HG02678 (cell line): ENCODE measurements around the gene FTO.

Experiments used
- ATAC-seq: cut with Tn5 transposase; IDR thresholded peaks from one replicate; pipeline ENCODE4 v1.9.1; 2021; ENCODE audit warnings: mild to moderate bottlenecking, moderate library complexity; ENCODE audit not compliant: unreplicated experiment

FTO gene

DNA sequence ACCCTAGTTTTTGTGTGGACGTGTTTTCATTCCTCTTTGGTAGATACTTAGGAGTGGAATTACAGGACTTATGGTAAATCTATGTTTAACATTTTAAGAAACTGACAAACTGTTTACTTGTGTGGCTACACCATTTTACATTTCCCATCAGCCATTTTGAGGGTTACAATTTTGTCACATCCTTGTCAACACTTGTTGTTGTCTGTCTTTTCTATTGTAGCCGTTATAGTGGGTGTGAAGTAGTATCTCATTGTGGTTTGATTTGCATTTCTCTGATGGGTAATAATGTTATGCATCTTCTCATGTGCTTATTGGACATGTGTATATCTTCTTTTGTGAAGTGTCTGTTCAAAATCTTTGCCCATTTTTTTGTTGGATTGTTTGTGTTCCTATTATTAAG lies 4.5 kb downstream of the FTO start:
- no peak for ATAC-seq

DNA sequence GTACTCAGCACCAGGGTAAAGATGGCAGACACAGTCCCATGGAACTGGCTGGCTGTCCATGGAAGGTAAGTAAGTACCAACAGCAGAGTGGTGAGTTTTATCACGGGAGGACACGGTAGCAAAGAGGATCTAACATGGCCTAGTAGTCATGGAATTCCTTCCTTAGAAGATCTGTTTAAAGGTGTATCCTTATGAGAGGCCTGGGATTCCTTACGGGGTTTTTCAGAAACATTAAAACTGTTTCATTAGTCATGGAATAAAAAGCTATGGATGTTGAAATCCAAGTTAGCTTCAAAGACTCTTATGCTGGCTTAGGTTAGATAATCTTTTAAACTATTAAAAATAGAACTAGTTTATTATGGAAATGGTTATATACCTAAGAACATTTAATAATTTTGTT lies 7.4 kb downstream of the FTO start:
- ATAC-seq: no peak

DNA sequence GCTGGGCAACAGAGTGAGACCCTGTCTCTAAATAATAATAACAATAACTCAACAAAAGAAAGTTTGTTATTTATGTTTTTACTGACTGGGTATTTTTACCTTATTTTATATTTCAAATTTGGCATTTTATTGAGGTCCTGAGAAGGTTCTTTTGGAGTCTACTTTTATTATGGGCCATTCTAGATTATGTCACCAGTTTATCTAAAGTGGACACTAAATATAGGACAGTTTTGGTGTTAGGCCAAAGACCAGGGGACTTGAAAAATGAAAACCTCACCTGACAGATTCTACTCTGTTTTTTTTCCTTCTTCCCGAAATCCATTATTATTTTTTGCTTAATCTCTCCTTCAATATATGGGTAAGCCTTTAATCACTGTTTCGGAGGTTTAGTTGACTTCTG lies 8.1 kb downstream of the FTO start:
- no peak for ATAC-seq

DNA sequence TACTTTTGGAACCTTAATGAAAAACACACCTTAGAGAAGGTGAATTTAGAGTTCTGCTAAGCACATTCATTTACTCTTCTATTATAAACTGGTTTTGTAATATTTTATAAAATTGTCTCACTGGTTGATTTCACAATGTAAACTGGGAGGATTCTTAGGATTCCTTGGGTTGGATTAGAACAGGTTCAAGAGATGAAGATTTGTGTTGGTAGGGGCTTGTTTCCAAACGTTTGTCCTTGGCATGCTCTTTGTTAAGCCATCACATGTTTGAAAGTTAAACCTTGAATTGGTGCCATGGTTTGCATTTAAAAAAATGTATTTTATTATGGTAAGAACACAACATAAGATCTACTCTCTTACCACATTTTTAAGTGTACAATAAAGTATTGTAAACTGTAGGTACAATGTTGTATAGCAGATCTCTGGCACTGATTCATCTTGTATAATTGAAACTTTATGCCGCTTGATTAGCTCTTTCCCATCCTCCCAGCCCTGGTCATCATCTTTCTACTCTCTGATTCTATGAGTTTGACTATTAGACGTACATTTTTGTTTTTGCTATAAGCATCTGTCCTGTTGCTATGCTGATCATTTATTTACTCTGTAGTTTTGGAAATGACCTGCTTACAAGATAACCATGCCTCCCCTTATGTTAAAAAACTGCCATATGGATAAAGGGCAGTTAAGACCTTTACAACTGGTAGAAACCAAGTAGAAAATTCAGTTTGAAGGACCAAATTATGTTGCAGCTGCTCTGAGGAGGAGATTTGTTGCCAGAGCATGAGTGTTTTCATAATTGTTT lies 9.6 kb downstream of the FTO start:
- ATAC-seq: no peak

DNA sequence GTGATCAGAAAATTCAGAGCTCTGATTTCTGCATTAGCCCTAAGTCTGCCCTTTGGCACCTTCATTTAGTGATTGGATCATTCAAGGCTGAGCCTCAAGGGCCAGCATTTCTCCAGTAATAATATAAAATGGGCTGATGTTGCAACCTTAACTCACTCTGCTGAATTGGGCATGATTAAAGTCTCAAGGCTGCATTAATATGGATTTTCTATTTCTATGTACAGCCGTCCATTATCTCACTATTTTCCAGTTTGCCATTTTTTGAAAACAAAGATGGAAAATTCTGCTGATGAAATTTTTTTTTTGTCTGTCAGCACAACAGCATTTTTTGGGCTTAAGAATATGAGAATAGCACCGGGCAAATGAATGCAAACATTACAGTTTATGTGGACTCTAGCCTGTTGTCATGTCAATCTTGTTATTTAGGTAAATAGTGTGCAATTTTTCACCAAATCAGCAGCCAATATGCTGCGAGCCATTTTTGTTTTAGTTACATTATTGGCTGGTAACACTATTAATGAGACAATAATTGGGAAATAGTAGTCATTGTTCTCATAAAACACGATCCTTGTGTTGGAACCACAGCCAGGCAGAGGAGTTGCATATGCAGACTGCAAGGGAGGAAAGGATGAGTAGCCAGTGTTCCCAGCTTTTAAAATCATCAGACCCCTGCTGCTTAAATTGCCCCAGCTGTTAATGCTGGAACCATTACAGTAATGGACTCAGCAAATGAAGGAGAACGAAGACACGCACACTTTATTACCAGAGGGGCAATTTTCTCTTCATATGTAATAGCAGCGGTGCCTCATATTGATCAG lies 10.5 kb downstream of the FTO start:
- ATAC-seq: no peak

DNA sequence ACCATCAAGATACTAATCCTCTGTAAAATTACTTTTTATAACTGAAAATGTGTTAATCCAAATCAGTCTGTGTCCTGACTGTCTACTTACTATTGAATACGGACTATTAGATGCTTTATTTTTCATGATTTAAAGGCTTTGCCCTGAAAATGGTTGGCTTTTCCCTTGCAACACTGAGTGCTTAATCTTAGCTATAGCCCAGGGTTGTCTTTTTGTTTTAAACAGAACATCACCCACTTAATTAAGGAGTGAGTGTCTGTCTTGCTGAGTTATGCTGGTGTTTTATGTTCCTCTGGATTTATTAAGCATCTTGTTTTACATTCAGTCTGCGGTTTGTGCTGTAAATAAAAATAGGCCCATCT lies 11.0 kb downstream of the FTO start:
- no peak for ATAC-seq

DNA sequence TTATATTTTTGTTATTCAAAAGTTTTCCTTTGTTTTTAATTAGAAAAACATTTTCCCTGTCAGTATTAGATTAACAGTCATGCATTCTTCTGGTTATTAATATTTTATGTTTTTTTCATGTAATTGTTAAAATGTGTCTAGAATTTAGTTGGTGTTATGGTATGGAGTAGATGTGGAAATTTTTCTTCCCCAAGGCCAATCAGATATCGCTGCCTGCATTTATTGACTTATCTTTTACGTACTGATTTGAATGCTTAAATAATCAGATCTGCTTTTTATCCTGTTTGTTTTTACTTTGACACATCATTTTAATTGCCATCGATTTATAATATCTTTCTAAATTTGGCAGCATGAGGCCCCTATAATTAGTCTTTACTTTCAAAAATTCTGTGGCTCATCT lies 13.6 kb downstream of the FTO start:
- no peak for ATAC-seq

DNA sequence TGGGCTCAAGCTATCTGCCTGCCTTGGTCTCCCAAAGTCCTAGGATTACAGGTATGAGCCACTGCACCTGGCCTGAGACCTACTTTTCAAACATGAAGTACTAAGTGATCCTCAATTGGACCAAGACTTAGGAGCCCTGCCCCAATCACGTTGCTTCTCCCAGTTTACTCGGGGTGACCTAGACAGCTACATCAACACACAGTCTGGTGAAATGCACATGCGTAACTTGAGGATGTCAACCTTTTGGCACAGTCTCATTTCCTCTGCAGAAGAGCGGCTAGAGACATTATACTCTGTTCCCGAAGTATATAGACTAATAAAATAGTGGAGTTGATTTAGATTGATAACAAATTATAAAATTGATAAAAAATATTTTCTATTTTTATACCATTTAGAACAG lies 17.1 kb downstream of the FTO start:
- no peak for ATAC-seq

DNA sequence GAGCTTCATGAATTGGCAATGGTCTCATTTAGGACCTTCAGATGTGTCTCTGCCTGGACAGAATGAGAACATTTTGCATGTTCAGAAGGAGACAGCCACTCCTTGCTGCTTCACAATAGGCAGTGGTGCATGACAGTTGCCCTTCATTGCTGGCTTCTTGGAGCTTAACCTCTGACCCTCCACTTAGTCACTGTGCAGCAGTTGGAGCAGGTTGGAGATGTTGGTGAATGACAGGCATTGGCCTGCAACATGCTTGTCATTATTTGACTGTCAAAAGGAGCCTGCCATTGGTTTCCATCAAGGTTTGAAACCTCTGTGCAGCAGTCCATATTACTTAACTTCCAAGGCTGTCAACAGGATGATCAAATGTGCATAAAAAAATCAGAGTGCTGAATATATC lies 22.7 kb downstream of the FTO start:
- no peak for ATAC-seq

DNA sequence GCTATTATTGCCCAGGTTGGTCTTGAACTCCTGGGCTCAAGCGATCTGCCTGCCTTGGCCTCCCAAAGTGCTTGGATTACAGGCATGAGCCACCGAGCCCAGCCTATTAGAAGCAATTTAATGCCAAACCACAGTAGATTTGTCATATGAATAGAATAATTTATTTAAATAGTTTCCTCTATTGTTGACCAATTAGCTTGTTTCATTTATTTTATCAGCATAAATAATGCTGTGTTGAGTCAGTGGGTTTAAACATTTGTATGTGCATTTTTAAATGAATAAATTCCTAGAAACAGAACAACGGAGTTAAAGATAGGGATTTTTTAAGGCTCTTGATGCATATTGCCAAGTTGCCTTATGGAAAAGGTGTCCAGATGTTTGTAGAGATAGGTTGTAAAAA lies 26.7 kb downstream of the FTO start:
- no peak for ATAC-seq

DNA sequence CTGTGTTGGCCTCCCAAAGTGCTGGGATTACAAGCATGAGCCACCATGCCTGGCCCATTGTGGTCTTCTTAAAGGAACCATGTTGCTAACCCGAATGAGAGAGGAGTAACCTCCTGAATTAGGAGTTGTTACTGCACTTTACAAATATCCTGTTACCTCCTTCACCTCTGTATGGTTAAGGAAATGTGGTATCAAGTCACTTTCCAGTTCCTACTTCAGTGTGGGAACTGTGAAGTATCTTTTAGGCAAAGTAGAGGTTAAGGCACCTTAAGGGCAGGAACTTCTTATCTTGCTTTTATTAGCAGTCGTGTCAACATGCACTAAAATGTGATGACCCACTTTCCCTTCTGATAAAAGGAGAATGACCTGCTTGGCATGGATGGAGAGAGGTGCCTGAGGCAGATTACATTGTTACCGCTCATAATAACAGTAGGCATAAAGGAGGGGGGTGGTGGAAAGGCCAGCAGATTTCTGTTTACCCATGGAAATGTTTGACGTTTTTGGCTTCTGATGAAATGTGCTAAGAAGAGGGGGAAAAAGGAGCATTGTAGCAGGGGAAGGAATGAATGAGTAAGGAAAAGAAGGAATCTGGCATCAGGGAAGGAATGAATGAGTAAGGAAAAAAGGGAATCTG lies 28.5 kb downstream of the FTO start:
- ATAC-seq: no peak

DNA sequence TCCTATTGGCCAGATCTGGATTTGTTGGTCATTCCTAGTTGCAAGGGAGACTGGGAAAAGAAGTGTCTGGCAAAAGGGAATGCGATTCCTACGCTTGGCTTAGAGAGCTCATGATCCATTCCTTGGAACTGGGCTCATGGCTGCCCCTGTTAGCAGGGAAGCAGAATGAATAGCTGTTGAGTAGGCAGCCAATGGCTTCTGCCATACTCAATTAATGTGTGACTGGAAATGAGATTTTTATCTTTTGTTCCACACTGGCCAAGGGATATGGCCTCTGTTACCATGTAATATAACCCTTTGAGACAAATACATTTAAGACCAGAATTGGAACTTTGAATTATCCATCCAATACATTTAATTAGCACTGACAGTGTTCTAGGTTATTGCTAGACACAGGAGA lies 31.0 kb downstream of the FTO start:
- no peak for ATAC-seq

DNA sequence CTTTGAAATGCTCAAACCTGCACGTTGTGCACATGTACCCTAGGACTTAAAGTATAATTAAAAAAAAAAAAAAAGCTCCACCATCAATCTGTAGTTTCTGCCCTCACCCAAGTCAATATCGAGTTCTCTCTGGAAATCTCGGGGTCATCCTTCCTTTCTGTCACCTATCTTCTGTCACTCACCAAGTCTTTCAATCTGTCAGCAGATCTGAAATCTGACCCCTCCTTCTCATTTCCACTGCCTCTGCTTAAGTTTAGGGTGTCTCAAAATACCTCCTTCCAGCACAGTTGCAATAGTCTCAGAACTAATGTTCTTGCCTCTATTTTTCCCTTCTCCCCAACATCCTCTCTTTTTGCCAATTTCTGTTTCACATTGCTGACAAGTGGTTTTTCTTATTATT lies 32.3 kb downstream of the FTO start:
- ATAC-seq: no peak

DNA sequence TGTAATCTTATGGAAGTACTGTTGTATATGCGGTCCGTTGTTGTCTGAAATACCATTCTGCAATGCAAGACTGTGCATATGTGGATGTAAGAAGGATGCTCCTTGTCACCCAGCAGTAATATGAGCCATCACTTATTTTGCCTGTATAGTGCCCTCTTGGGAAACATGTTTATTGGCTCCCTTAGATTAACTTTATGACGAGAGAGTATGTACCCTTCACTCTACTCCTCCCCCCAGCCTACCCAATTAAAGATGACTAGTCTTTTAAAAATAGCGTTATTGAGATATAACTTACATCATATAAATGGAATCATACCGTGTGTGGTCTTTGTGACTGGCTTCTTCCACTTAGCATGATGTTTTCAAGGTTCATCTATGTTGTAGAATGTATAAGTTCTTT lies 33.6 kb downstream of the FTO start:
- no peak for ATAC-seq

DNA sequence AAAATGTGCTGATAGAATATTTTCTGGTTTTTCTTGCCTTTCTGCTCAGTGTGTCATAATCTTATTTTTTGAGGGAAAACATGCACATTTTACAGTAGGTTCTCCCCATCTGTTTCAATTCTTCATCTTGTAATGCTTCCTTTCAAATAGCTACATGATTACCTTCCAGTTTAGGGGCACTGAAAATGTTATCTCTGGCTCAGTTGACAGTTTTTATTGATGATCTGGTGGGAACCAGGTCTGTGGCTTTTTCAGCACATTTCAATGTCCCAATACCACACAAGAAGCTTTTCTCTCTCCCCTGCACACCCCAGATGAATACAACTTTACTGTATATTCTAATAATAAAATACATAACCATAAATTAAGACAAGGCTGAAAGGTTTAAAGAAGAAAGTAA lies 36.5 kb downstream of the FTO start:
- ATAC-seq: no peak

DNA sequence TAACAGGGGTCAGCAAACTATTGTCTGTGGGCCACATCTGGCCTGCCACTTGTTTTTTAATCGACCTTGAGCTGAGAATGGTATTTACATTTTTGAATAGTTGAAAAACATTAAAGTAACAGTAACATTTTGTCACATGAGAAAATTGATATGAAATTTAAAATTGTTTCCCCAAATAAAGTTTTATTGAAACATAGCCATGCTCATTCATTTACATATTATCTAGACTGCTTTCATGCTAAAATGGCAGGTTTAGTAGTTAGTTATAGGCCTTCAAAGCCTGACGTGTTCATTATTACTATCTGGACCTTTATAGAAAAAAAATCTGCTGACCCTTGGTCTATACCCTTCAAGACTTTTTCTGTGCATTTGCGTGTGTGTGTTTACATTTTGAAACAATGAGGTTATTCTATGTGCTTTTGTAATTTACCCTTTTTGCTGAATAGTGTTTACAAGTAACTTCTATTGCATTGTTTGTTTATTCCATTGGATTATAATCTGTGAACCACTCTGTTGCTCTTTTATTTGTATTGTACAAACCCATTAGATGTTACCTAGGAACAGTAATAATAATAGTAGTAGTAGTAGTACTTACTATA lies 37.1 kb downstream of the FTO start:
- ATAC-seq: no peak

DNA sequence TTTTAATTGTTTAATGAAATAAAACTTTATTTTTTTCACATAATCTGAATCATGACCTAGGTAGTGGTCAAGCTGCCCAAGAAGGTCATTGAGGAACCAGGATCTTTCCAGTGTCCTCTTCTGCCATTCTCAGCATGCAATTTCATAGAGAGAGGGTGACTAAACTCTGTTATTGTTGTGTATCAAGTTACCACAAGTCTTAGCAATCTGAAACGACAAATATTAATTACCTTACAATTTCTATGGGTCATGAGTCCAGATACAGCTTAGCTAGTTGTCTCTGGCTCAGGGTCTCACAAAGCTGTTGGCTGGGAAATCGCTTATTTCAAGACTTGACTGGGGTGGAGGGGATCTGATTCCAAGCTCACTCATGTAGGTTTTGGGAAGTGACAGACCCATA lies 37.6 kb downstream of the FTO start:
- ATAC-seq: no peak

DNA sequence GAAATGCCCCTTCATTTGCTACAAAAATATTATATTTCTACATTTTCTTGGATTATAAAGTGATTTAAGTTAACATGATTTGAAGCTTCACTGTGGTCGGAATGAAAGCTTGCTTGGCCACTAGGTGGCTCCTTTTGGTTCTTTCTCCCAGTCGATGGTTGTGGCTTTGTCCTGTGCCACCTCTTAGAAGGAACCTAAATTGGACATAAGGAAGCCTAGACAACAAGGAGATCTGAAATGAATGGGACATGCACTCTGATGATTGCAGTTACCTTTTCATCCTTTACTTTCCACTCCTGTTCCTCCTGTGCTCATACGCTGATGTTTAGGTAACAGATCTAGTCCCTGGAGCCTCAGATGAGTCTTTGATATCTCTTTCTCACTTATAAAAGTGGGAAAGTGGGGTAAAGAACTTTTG lies 39.2 kb downstream of the FTO start:
- ATAC-seq: no peak

DNA sequence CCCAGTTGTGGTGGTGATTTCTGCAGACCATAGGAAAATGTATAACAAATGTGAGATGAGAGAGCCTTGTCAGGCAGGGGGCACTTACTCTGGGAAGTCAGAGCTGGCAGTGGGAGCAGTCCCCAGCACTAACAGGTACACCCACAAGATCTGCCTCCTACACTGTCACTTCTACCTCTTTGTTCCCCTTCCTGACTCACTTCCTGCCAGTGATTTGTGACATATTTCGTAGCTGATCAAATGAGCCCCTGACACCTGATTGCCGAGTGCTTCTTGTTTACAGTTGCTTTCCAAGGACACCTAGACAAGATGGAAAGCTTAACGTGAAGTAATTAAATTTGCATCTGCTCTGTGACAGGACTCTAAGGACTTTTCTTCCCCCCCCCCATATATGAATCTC lies 40.5 kb downstream of the FTO start:
- ATAC-seq: no peak

DNA sequence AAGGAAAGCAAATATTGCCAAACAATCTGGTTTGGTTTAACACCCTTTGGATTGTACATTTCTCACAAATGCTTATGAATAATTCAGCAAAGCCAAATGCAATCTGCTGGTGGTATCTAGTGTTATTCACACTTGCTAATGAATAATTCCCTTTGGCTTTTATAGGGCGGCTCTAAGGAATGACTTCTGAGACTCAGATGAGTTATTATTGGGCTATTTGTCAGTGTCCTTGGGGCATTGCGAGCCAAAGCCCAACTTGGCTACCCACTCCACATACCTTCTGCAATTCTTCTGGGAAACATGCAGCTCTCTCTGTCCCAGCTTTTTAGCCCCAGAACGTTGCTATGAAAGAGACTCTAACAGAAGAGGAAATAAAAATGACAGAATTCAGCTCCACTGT lies 41.1 kb downstream of the FTO start:
- no peak for ATAC-seq

DNA sequence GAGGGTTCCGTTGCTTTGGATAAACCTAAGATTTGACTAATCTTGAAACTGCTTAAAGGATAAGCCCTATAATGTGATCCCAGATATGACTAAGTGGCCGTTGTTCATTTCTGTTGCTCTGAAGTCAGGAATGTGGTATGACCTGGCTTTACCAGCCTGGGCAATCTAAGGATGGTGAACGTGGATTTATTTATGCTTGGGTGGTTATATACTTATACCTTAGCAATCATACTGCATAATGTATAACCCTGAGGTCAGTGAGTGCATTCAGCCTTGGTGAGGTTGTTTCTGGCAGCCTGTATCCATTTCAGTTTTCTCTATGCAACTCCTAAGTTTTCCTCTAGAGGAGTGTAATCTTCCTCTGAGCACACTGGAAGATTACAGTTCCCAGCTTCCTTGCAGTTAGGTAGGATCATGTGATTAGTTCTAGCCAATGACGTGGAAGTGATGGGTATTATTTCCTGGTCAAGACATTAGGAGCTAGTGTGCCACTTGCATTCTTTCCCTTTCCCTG lies 41.9 kb downstream of the FTO start:
- no peak for ATAC-seq
